ENCODE results near the gene UBR4. TPM values are rescaled to one million over a fixed set of nuclear protein-coding genes. Genes with fewer than 3 reads are reported as not detected.

The UBR4 gene
- total RNA-seq, 1 donor from 2014 or later = 87.3 TPM

GRCh38 chr1:19089524-19089923 is 120.5 kb downstream of the UBR4 start:
- ATAC-seq = no peak

GRCh38 chr1:19088717-19089442 is 121.2 kb downstream of the UBR4 start:
- no peak for ATAC-seq

GRCh38 chr1:19087737-19088594 is 122.1 kb downstream of the UBR4 start:
- ATAC-seq = no peak

- ATAC-seq = no peak
Measured at GRCh38 chr1:19087017-19087736, 122.9 kb downstream of the UBR4 start.

GRCh38 chr1:19086176-19086875 is 123.7 kb downstream of the UBR4 start:
- ATAC-seq = peak; percentile 46

GRCh38 chr1:19084206-19084738 is 125.8 kb downstream of the UBR4 start:
- no peak for ATAC-seq

- peak; percentile 15 for ATAC-seq
Measured at GRCh38 chr1:19083081-19083480, 127.0 kb downstream of the UBR4 start.

- ATAC-seq = peak; percentile 19
Measured at GRCh38 chr1:19081218-19081893, 128.7 kb downstream of the UBR4 start.

GRCh38 chr1:19080721-19081120 is 129.3 kb downstream of the UBR4 start:
- ATAC-seq = no peak

GRCh38 chr1:19079541-19080472 is 130.3 kb downstream of the UBR4 start:
- ATAC-seq = no peak

- ATAC-seq = peak; percentile 53
Measured at GRCh38 chr1:19078536-19078935, 131.5 kb downstream of the UBR4 start.

GRCh38 chr1:19076841-19077616 is 133.0 kb downstream of the UBR4 start:
- ATAC-seq = no peak

GRCh38 chr1:19074902-19075721 is 135.0 kb downstream of the UBR4 start:
- peak; percentile 81 for ATAC-seq

- peak; percentile 16 for ATAC-seq
Measured at GRCh38 chr1:19074361-19074901, 135.6 kb downstream of the UBR4 start.

GRCh38 chr1:19073311-19074186 is 136.5 kb downstream of the UBR4 start:
- ATAC-seq = peak; percentile 12

GRCh38 chr1:19072285-19072981 is 137.6 kb downstream of the UBR4 start:
- ATAC-seq = no peak

Measured in esophagus mucosa (tissue), 1 donor.